HG03565 (cell line): ENCODE results near the gene PCDHA6.
"Not testable (repeated sequence)": the region's sequence is repeated elsewhere in the genome, so short reads cannot be mapped to it uniquely, and the experiment has no call there.

Source experiments
- ATAC-seq: cut with Tn5 transposase; IDR thresholded peaks from one replicate; pipeline ENCODE4 v1.9.1; 2021; ENCODE audit warnings: mild to moderate bottlenecking, moderate library complexity; ENCODE audit not compliant: unreplicated experiment

The PCDHA6 gene

DNA sequence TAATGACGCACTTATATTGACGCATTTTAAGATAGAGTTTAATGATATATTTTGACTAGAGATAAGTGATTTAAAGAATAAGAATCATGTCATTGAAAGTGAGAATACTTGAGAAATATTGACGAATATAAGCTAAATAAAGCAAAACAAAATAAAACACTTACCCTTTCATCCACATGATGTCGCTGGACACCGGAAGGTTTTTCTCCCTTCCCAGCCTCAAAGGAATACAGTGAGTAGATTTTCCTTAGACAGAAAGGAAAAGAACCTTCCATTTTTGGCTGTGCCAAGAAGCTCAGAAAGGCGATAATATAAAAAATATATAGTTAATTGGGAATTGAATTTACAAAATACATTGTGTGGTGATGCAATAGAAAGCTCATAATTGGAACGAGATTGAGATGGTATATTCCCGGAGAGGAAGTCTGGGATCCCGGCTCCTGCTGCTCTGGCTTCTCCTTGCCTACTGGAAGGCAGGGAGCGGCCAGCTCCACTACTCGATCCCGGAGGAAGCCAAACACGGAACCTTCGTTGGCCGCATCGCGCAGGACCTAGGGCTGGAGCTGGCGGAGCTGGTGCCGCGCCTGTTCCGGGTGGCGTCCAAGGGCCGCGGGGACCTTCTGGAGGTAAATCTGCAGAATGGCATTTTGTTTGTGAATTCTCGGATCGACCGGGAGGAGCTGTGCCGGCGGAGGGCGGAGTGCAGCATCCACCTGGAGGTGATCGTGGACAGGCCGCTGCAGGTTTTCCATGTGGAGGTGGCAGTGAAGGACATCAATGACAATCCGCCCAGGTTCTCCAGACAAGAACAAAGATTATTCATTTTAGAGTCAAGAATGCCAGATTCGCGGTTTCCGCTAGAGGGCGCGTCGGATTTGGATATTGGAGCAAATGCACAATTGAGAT lies 6.1 kb upstream of the PCDHA6 start, which contains the start of gene PCDHA5:
Gene PCDHA5 (plus strand): TSS at position 239 of the 906 bp plus-strand sequence.
- ATAC-seq, result no peak

DNA sequence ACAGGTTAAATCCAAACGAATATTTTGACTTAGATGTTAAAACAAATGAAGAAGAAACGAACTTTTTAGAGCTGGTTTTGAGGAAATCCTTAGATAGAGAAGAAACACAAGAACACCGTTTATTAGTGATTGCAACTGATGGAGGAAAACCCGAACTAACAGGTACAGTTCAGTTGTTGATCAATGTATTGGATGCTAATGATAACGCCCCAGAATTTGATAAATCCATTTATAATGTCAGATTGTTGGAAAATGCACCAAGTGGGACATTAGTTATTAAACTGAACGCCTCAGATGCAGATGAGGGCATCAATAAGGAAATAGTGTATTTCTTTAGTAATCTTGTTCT lies 5.5 kb upstream of the PCDHA6 start:
- no peak for ATAC-seq

DNA sequence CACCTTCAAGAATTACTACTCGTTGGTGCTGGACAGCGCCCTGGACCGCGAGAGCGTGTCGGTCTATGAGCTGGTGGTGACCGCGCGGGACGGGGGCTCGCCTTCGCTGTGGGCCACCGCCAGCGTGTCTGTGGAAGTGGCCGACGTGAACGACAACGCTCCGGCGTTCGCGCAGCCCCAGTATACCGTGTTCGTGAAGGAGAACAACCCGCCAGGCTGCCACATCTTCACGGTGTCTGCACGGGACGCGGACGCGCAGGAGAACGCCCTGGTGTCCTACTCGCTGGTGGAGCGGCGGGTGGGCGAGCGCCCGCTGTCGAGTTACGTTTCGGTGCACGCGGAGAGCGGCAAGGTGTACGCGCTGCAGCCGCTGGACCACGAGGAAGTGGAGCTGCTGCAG lies 4.8 kb upstream of the PCDHA6 start:
- ATAC-seq, result not testable (repeated sequence)

DNA sequence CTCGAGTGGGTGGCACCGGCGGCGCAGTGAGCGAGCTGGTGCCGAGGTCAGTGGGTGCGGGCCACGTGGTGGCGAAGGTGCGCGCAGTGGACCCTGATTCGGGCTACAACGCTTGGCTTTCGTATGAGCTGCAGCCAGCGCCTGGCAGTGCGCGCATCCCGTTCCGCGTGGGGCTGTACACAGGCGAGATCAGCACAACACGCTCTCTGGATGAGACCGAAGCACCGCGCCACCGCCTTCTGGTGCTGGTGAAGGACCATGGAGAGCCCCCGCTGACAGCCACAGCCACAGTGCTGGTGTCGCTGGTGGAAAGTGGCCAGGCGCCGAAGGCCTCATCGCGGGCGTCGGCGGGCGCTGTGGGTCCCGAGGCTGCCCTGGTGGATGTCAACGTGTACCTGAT lies 4.3 kb upstream of the PCDHA6 start:
- no peak for ATAC-seq

GRCh38 chr5:140828362-140828737 lies 590 bp downstream of the PCDHA6 start:
- ATAC-seq, result no peak

DNA sequence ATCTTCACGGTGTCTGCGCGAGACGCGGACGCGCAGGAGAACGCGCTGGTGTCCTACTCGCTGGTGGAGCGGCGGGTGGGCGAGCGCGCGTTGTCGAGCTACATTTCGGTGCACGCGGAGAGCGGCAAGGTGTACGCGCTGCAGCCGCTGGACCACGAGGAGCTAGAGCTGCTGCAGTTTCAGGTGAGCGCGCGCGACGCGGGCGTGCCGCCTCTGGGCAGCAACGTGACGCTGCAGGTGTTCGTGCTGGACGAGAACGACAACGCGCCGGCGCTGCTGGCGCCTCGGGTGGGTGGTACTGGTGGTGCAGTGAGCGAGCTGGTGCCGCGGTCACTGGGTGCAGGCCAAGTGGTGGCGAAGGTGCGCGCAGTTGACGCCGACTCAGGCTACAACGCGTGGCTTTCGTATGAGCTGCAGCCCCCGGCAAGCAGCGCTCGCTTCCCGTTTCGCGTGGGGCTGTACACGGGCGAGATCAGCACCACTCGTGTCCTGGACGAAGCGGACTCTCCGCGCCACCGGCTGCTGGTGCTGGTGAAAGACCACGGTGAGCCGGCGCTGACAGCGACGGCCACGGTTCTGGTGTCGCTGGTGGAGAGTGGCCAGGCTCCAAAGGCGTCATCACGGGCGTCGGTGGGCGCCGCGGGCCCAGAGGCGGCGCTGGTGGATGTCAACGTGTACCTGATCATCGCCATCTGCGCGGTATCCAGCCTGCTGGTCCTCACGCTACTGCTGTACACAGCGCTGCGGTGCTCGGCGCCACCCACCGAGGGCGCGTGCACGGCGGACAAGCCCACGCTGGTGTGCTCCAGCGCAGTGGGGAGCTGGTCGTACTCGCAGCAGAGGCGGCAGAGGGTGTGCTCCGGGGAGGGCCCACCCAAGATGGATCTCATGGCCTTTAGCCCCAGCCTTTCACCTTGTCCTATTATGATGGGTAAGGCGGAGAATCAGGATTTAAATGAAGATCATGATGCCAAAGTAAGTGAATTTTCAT lies 2.0 kb downstream of the PCDHA6 start:
- ATAC-seq, result not testable (repeated sequence)

DNA sequence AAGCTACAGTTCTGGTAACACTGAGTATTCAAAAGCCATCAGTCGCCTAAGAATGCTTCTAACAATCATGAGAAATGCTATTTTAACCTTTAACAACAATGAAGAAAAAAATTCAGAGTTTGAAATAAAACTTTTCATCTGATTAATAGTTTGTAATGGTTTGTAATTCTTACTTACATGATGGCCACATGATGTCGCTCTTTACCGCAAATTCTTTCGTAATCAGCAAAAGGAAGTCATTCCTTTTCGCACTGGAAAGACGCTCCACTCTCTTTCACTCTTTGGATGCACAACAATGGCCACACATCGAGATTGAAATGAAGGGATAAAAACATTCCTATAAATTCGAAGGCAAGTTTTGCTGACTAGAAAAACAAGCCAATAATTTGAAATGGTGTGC lies 6.2 kb downstream of the PCDHA6 start, which contains the start of gene PCDHA7:
Gene PCDHA7 (plus strand): TSS at position 277 of the 400 bp plus-strand sequence. CDS start 115 bp downstream, at position 392.
- no peak for ATAC-seq

DNA sequence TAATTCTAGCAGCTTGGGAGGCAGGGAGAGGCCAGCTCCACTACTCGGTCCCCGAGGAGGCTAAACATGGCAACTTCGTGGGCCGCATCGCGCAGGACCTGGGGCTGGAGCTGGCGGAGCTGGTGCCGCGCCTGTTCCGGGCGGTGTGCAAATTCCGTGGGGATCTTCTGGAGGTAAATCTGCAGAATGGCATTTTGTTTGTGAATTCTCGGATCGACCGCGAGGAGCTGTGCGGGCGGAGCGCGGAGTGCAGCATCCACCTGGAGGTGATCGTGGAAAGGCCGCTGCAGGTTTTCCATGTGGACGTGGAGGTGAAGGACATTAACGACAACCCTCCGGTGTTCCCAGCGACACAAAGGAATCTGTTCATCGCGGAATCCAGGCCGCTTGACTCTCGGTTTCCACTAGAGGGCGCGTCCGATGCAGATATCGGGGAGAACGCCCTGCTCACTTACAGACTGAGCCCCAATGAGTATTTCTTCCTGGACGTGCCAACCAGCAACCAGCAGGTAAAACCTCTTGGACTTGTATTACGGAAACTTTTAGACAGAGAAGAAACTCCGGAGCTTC lies 6.8 kb downstream of the PCDHA6 start:
- ATAC-seq, result not testable (repeated sequence)

GRCh38 chr5:140835622-140836510 lies 8.1 kb downstream of the PCDHA6 start:
- no peak for ATAC-seq

GRCh38 chr5:140840978-140841962 lies 13.5 kb downstream of the PCDHA6 start, which contains the start of gene PCDHA8:
PCDHA8 (plus strand) TSS chr5:140841187; CDS start chr5:140841322, 135 bp downstream.
- ATAC-seq, result no peak

DNA sequence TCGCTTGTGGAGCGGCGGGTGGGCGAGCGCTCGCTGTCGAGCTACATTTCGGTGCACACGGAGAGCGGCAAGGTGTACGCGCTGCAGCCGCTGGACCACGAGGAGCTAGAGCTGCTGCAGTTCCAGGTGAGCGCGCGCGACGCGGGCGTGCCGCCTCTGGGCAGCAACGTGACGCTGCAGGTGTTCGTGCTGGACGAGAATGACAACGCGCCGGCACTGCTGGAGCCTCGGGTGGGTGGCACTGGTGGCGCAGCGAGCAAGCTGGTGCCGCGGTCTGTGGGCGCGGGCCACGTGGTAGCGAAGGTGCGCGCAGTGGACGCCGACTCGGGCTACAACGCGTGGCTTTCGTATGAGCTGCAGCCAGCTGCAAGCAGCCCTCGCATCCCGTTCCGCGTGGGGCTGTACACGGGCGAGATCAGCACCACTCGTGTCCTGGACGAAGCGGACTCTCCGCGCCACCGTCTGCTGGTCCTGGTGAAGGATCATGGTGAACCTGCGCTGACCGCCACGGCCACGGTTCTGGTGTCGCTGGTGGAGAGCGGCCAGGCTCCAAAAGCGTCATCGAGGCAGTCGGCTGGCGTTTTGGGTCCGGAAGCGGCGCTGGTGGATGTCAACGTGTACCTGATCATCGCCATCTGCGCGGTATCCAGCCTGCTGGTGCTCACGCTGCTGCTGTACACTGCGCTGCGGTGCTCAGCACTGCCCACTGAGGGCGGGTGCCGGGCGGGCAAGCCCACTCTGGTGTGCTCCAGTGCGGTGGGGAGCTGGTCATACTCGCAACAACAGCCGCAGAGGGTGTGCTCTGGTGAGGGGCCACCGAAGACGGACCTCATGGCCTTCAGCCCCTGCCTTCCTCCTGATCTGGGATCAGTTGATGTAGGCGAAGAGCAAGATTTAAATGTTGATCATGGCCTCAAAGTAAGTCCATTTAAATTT lies 15.3 kb downstream of the PCDHA6 start:
- no peak for ATAC-seq

DNA sequence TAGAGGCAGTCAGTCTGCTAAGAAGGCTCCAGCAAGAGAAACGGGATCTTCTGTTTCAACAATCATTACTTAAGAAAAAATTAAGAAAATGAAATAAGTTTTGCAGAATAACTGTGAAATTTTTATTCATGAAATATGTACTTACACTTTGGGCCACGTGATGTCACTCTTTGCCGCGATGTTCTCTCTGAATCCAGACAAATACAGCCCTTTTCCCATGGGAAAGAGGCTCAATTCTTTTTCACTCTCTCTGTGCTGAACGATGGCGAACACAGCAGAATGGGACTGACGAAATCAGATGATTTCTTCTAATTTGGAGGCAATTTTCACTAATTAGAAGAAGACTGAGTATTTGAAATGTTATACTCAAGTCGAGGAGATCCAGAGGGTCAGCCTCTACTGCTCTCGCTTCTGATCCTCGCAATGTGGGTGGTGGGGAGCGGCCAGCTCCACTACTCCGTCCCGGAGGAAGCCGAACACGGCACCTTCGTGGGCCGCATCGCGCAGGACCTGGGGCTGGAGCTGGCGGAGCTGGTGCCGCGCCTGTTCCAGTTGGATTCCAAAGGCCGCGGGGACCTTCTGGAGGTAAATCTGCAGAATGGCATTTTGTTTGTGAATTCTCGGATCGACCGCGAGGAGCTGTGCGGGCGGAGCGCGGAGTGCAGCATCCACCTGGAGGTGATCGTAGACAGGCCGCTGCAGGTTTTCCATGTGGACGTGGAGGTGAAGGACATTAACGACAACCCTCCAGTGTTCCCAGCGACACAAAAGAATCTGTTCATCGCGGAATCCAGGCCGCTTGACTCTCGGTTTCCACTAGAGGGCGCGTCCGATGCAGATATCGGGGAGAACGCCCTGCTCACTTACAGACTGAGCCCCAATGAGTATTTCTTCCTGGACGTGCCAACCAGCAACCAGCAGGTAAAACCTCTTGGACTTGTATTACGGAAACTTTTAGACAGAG lies 20.7 kb downstream of the PCDHA6 start, which contains the start of gene PCDHA9:
Gene PCDHA9 (plus strand): TSS at position 244 of the 964 bp plus-strand sequence. CDS start 114 bp downstream, at position 358.
- not testable (repeated sequence) for ATAC-seq

GRCh38 chr5:140849831-140850634 lies 22.3 kb downstream of the PCDHA6 start:
- ATAC-seq, result not testable (repeated sequence)

- ATAC-seq, result no peak
Observed at GRCh38 chr5:140855772-140856674, 28.3 kb downstream of the PCDHA6 start, which contains the start of gene PCDHA10. PCDHA10 (plus strand) TSS chr5:140855897; CDS start chr5:140856049, 152 bp downstream.
